Measurements from ENCODE around the gene CRIP3. TPM values are rescaled to one million over a fixed set of nuclear protein-coding genes. Genes with fewer than 3 reads are reported as not detected.

The CRIP3 gene
- total RNA-seq, 1 experiment from 2014 or later = 16.9 TPM

DNA sequence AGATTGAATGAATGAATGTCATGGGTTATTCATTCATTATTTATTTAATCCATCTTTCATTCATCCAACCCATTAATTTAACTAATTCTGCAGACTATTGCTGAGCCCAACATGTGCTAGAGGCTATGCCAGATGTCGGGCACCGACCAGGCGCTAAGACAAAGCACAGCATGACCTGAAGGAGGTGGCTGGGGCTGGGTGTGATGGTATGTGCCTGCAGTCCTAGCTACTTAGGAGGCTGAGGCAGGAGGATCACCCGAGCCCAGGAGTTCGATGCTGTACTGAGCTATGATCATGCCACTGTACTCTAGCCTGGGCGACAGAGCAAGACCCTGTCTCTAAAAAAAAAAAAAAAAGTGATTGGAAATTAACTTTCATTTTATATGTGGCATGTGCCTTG is 16.3 kb downstream of the CRIP3 start:
- Histone ChIP-seq H2BK120ac (ENCODE audit: low read depth, low read length, poor library complexity, severe bottlenecking) (no peak overlapping the region), H3K14ac (ENCODE audit: insufficient read depth, low read length) (no peak overlapping the region), H2BK5ac (ENCODE audit: insufficient read length, low read length) (no peak overlapping the region), H2BK12ac (ENCODE audit: insufficient read length, low read depth, low read length) (no peak overlapping the region), H3K56ac (ENCODE audit: insufficient read length, low read depth, low read length) (no peak overlapping the region), H3K4ac (ENCODE audit: low read depth, low read length) (no peak overlapping the region), H3T11ph (ENCODE audit: low read length) (no peak overlapping the region), H3K4me1 (ENCODE audit: insufficient read depth, low read length) (no peaks in the 10 kb centered on the region), H2AFZ (ENCODE audit: low read length) (no peak overlapping the region), H4K8ac (replicated peaks; ENCODE audit: insufficient read length, low read depth, low read length) (no peak overlapping the region), H3K79me2 (ENCODE audit: insufficient read depth, low read length) (no peaks in the 10 kb centered on the region), H3K27me3 (ENCODE audit: insufficient read depth, low read length) (no peaks in the 10 kb centered on the region), H3K9ac (ENCODE audit: extremely low read depth, insufficient read length, low read length) (no peak overlapping the region), H4K5ac (ENCODE audit: insufficient read length, low read depth, low read length) (no peak overlapping the region), H3K9me3 (ENCODE audit: control insufficient read depth, low read depth, low read length) (no peaks in the 10 kb centered on the region), H3K27ac (ENCODE audit: insufficient read length, low read depth, low read length) (no peak overlapping the region), H3K4me2 (ENCODE audit: insufficient read depth, insufficient read length, low read length) (no peak overlapping the region), H2BK20ac (ENCODE audit: low read depth, low read length, poor library complexity, severe bottlenecking) (no peak overlapping the region), H3K23ac (ENCODE audit: insufficient read length, low read depth, low read length) (no peak overlapping the region), H4K91ac (ENCODE audit: insufficient read length, low read depth, low read length) (no peak overlapping the region), H2BK15ac (ENCODE audit: low read depth, low read length) (no peak overlapping the region), H3K79me1 (ENCODE audit: insufficient read depth, low read depth, low read length, poor library complexity, severe bottlenecking) (no peaks in the 10 kb centered on the region), H3K18ac (ENCODE audit: insufficient read length, low read depth, low read length) (no peak overlapping the region), H2AK5ac (ENCODE audit: insufficient read length, low read length) (no peak overlapping the region), H3K23me2 (ENCODE audit: insufficient read length, low read depth, low read length, poor library complexity, severe bottlenecking) (no peaks in the 10 kb centered on the region), H4K20me1 (ENCODE audit: control insufficient read depth, insufficient read depth, insufficient read length) (peaks cover 4% of the 10 kb centered on the region)
- Mint-ChIP-seq H3K4me3 (no peak overlapping the region), H3K9me3 (no peaks in the 10 kb centered on the region), H3K36me3 (ENCODE audit: insufficient read depth in 1 of 3, low read depth in 3 of 3) (no peaks in the 10 kb centered on the region), H3K27me3 (ENCODE audit: low read depth) (peaks cover 13% of the 10 kb centered on the region), H3K27ac (no peak overlapping the region), H3K4me1 (peaks cover 10 to 13% of the 10 kb centered on the region in 2 experiments)
- TF ChIP-seq, protein P1, sequence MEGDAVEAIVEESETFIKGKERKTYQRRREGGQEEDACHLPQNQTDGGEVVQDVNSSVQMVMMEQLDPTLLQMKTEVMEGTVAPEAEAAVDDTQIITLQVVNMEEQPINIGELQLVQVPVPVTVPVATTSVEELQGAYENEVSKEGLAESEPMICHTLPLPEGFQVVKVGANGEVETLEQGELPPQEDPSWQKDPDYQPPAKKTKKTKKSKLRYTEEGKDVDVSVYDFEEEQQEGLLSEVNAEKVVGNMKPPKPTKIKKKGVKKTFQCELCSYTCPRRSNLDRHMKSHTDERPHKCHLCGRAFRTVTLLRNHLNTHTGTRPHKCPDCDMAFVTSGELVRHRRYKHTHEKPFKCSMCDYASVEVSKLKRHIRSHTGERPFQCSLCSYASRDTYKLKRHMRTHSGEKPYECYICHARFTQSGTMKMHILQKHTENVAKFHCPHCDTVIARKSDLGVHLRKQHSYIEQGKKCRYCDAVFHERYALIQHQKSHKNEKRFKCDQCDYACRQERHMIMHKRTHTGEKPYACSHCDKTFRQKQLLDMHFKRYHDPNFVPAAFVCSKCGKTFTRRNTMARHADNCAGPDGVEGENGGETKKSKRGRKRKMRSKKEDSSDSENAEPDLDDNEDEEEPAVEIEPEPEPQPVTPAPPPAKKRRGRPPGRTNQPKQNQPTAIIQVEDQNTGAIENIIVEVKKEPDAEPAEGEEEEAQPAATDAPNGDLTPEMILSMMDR (conservative IDR thresholded peaks at IDR 0.05) = no peak
- no CpG with 5 or more reads among the region's 6 CpGs for WGBS (ENCODE audit: extremely low coverage, insufficient read length, low lambda C conversion rate)
- no peak for DNase-seq

Data from H9 (cell line).